Activated T-helper 1 cell treated with anti-CD3 and anti-CD28 coated beads, Interleukin-12 subunit alpha, Interleukin-12 subunit beta, Interleukin-2, Interleukin-4 antibody, amounts not matched to agents 30 ng/mL and 10 ng/mL and 1 ng/mL, durations not matched to agents 14 hours and 24 hours and 36 hours (primary cell): ENCODE results near the gene C10orf105. TPM values are rescaled to one million over a fixed set of nuclear protein-coding genes. Genes with fewer than 3 reads are reported as not detected.

ENCODE experiments used
- DNase-seq: peaks from one replicate; pipeline ENCODE4 v3.0.0; 2021; ENCODE audit warnings: low spot score
- H3K27ac Mint-ChIP-seq: one replicate; pipeline ENCODE4 v1.8.0; 2021; ENCODE audit warnings: mild to moderate bottlenecking, mixed read lengths
- H3K27me3 Mint-ChIP-seq: one replicate; pipeline ENCODE4 v1.8.0; 2022; ENCODE audit warnings: mild to moderate bottlenecking, moderate library complexity, mixed read lengths; ENCODE audit not compliant: insufficient read depth
- H3K36me3 Mint-ChIP-seq: one replicate; pipeline ENCODE4 v1.8.0; 2021; ENCODE audit warnings: low read depth, mixed read lengths
- H3K4me1 Mint-ChIP-seq: one replicate; pipeline ENCODE4 v1.8.0; 2021; ENCODE audit warnings: low read depth, mixed read lengths
- H3K4me3 Mint-ChIP-seq: one replicate; pipeline ENCODE4 v1.8.0; 2021; ENCODE audit warnings: mild to moderate bottlenecking, moderate library complexity, mixed read lengths
- H3K9me3 Mint-ChIP-seq: one replicate; pipeline ENCODE4 v1.8.0; 2021; ENCODE audit warnings: mixed read lengths
- intact Hi-C: fragments of 100-400 bp; cut with micrococcal nuclease; formaldehyde crosslinking; loops from one replicate; pipeline ENCODE4 v1.15.1; 2024
- total RNA-seq: library from RNA; stranded (reverse); gene quantifications from 2 replicates; pipeline ENCODE4 v1.2.3, GENCODE V29; 2022

Gene C10orf105
- total RNA-seq = 0.18 and 0.32 TPM in 2 replicates

- H3K27me3 Mint-ChIP-seq = no peaks in the 10 kb centered on the region
- H3K36me3 Mint-ChIP-seq = no peaks in the 10 kb centered on the region
- no peak for DNase-seq
- H3K9me3 Mint-ChIP-seq = no peaks in the 10 kb centered on the region
- H3K27ac Mint-ChIP-seq = no peak within 1 kb of the TSS
- peaks cover 31% of the 10 kb centered on the region for H3K4me1 Mint-ChIP-seq
- H3K4me3 Mint-ChIP-seq = no peak within 1 kb of the TSS
- intact Hi-C loops = loop anchor here (10.0 kb wide), 1 partner anchor 365 kb away; the partner anchor contains the start of gene SPOCK2
Observed at GRCh38 chr10:71719464-71720201, at the start of gene C10orf105. TSS of gene C10orf105 (minus strand) at chr10:71719778. CDS start at chr10:71716337, 3,441 bp downstream.

DNA sequence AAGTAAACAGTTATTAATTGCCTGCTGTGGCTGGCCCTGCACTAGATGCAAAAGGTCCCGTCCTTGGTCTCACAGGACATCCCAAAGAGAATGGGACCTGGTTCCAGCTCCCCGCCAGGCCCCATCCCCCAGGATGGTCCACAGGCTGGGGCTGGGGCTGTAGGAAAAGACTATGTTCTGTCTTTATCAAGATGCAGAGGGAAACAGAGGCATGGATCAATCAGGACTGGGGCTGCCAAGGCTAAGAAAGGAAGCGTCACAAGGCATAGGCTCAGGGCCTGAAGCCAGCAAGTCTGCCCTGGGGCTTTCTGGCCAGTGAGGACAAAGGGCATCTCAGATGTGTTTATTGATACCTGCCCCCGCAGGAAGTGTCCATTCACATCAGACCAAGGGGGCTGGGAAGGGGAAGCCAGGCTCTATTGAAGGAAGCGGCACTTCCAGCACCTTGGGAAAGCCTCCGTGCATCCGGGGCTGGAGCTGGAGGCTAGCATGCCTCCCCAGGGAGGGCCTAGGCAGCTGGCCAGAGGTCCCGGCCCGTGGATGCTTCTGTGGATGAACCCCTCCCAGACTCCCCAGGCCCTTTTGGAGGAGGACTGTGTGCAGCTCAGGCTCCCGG, 48.0 kb upstream of the C10orf105 start:
- DNase-seq = no peak
- Mint-ChIP-seq H3K4me1 (peaks cover 82% of the 10 kb centered on the region), H3K27me3 (no peaks in the 10 kb centered on the region), H3K36me3 (peaks cover 43% of the 10 kb centered on the region), H3K4me3 (peak overlapping the region; percentile 69), H3K9me3 (no peaks in the 10 kb centered on the region), H3K27ac (peak overlapping the region; percentile 90)
- intact Hi-C loops = loop anchor here (1.0 to 2.0 kb wide), 2 partner anchors 10 to 445 kb away; no protein-coding TSS in a partner anchor

GRCh38 chr10:71766717-71767419, 47.3 kb upstream of the C10orf105 start:
- H3K36me3 Mint-ChIP-seq = peaks cover 43% of the 10 kb centered on the region
- peak overlapping the region; percentile 69 for H3K4me3 Mint-ChIP-seq
- H3K27ac Mint-ChIP-seq = peak overlapping the region; percentile 80
- DNase-seq = no peak
- no peaks in the 10 kb centered on the region for H3K27me3 Mint-ChIP-seq
- H3K4me1 Mint-ChIP-seq = peaks cover 81% of the 10 kb centered on the region
- intact Hi-C loops = loop anchor here (2.0 kb wide), 1 partner anchor 446 kb away; no protein-coding TSS in a partner anchor
- no peaks in the 10 kb centered on the region for H3K9me3 Mint-ChIP-seq

- DNase-seq = no peak
- H3K27me3 Mint-ChIP-seq = no peaks in the 10 kb centered on the region
- peak overlapping the region; percentile 3 for H3K4me3 Mint-ChIP-seq
- H3K4me1 Mint-ChIP-seq = peaks cover 78% of the 10 kb centered on the region
- intact Hi-C loops = loop anchor here (2.0 kb wide), 1 partner anchor 447 kb away; no protein-coding TSS in a partner anchor
- H3K27ac Mint-ChIP-seq = peak overlapping the region; percentile 55
- peaks cover 48% of the 10 kb centered on the region for H3K36me3 Mint-ChIP-seq
- H3K9me3 Mint-ChIP-seq = no peaks in the 10 kb centered on the region
Observed at GRCh38 chr10:71765906-71766716, 46.5 kb upstream of the C10orf105 start.

GRCh38 chr10:71765176-71765904, 45.8 kb upstream of the C10orf105 start:
- H3K4me3 Mint-ChIP-seq = no peak overlapping the region
- H3K27me3 Mint-ChIP-seq = no peaks in the 10 kb centered on the region
- H3K4me1 Mint-ChIP-seq = peaks cover 78% of the 10 kb centered on the region
- H3K36me3 Mint-ChIP-seq = peaks cover 52% of the 10 kb centered on the region
- H3K27ac Mint-ChIP-seq = no peak overlapping the region
- intact Hi-C loops = no loop called here
- H3K9me3 Mint-ChIP-seq = no peaks in the 10 kb centered on the region
- DNase-seq = no peak

- peaks cover 44% of the 10 kb centered on the region for H3K36me3 Mint-ChIP-seq
- DNase-seq = no peak
- no peaks in the 10 kb centered on the region for H3K9me3 Mint-ChIP-seq
- peaks cover 67% of the 10 kb centered on the region for H3K4me1 Mint-ChIP-seq
- peak overlapping the region; percentile 35 for H3K27ac Mint-ChIP-seq
- intact Hi-C loops = no loop called here
- no peak overlapping the region for H3K4me3 Mint-ChIP-seq
- no peaks in the 10 kb centered on the region for H3K27me3 Mint-ChIP-seq
Observed at GRCh38 chr10:71763352-71764127, 44.0 kb upstream of the C10orf105 start.

DNA sequence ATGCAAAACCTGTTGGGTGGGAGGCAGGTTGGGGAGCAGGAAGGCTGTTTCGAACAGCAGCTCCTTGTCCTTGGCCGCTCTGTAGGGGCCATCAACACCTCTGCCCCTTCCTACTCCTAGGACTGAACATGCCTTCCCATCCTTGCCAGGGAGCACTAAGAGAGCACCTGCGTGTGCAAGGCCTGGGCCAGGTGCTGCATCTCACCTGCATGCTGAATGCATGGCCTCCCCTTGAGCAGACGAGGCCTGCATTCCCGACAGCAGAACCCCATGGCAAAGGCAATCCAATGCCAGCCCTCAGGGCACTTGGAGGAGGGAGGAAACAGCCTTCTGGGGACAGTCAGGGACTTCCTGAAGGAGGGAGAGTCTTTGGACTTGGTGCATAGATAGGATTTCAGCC, 42.7 kb upstream of the C10orf105 start:
- Mint-ChIP-seq H3K36me3 (peaks cover 47% of the 10 kb centered on the region), H3K27ac (no peak overlapping the region)

DNA sequence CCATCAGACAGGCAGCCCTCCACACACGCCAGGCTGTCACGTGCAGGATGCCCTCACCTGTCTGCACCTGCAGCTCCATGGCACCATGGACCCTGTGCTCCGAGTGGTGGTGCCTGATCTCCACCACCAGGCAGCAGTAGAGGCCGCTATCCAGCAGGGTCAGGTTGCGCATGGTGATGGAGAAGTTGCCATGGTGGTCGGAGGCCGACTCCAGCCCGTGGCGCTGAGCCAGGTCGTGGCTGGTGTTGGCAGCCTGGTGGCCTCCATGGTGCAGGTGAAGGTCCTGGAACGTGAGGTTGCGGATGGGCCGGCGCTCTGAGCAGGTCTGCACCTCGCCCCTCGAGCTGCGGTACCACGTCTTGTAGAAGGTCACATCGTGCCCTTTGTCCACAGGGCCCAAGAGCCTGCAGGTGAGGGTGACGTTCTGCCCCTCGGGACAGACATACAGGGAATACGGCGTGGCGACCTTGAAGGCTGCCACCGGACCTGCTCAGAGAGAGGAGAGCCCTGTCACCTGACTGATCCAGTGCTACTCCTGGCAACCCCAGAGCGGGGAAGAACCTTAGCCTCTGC, 42.0 kb upstream of the C10orf105 start:
- Mint-ChIP-seq H3K4me1 (peaks cover 67% of the 10 kb centered on the region), H3K4me3 (no peak overlapping the region), H3K27me3 (no peaks in the 10 kb centered on the region), H3K9me3 (no peaks in the 10 kb centered on the region), H3K27ac (peak overlapping the region; percentile 84), H3K36me3 (peaks cover 48% of the 10 kb centered on the region)
- no peak for DNase-seq
- intact Hi-C loops = no loop called here

More for the DNA sequence above, 42.7 kb upstream of the C10orf105 start:
- intact Hi-C loops = no loop called here
- no peaks in the 10 kb centered on the region for H3K9me3 Mint-ChIP-seq
- peaks cover 67% of the 10 kb centered on the region for H3K4me1 Mint-ChIP-seq
- no peak for DNase-seq
- no peak overlapping the region for H3K4me3 Mint-ChIP-seq
- H3K27me3 Mint-ChIP-seq = no peaks in the 10 kb centered on the region

DNA sequence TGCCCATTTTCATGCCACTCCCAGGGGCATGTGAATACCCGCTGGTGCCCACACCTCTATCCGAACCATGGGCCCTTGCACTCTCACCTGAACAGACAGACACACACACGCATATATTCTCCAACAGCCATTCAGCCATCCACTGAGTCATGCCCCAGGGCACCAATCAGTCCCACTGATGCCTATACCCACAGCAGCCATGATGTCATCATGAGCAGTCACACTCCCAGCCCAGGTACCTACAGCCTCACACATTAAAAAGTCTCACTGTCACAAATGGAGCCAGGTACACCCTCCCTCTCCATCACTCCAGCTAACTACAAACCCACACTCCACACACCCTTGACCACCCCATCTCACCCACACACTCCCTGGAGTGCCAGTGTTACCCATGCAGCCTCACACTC, 41.5 kb upstream of the C10orf105 start:
- Mint-ChIP-seq H3K9me3 (no peaks in the 10 kb centered on the region), H3K4me1 (peaks cover 67% of the 10 kb centered on the region), H3K27ac (peak overlapping the region; percentile 84), H3K4me3 (no peak overlapping the region), H3K27me3 (no peaks in the 10 kb centered on the region), H3K36me3 (peaks cover 50% of the 10 kb centered on the region)
- DNase-seq = no peak
- intact Hi-C loops = no loop called here

GRCh38 chr10:71757399-71757922, 37.9 kb upstream of the C10orf105 start:
- Mint-ChIP-seq H3K36me3 (peaks cover 60% of the 10 kb centered on the region), H3K27me3 (no peaks in the 10 kb centered on the region), H3K4me1 (peaks cover 77% of the 10 kb centered on the region), H3K4me3 (peak overlapping the region; percentile 70), H3K27ac (peak overlapping the region; percentile 94), H3K9me3 (no peaks in the 10 kb centered on the region)
- DNase-seq = no peak
- intact Hi-C loops = loop anchor here (1.0 to 2.0 kb wide), 2 partner anchors 11 to 15 kb away; partner anchors contain the start of gene VSIR
